NCI-H1105 treated with DMSO at 0.1 percent for 48 hours (cell line): ENCODE measurements around the gene PPP2R1A.

Source experiments
- DNase-seq: peaks from one replicate; lab custom pipeline; 2025; lab: John Stamatoyannopoulos, UW

PPP2R1A gene

DNA sequence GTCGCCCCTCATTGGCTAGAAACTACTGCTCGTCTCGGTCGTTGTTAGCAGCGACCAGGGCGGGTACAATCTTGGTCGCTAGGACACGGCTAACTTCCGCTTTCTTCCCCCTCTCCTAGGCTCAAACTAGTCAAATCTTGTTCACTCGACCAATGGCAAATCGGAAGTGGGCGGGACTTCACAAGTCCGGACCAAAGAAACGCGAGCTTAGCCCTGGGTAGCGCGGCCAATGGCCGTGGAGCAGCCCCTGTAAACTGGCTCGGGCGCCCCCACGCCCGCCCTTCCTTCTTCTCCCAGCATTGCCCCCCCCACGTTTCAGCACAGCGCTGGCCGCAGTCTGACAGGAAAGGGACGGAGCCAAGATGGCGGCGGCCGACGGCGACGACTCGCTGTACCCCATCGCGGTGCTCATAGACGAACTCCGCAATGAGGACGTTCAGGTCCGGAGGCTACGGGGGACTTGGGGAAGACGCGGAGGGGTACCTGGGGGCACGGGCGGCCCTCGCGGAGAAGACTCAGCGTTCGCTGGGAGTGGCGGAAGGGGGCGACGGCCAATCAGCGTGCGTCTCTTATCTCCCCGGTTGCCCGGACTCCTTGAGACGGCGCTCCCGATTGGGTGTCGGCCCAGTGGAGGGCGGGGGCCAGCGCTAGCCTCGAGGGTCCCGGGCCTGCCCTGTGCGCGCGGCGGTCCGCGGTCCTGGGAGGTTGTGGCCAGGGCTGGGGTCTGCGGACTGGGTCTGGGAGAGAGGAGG lies at the start of gene PPP2R1A:
TSS of gene PPP2R1A (plus strand) at position 318 of the 752 bp plus-strand sequence. CDS start at position 363, 45 bp downstream.
- peak; percentile 100 for DNase-seq

DNA sequence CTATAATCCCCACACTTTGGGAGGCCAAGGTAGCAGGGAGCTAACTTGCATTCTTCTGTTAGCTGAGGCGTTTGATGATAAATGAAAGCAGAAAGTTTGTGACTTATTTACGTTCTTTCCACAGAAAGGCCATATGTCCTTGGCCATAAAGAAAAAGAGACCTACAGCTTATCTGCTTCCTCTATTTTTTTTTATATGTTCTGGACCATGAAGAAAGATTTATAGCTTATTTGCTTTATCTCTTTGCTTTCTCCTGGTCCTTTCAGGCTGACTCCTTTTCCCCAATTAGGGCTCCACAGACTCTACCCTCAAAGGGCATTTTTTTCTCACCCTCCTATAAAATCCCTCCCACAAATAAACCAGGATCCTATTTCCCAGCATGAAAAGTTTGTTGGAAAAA lies 48.6 kb upstream of the PPP2R1A start:
- no peak for DNase-seq

DNA sequence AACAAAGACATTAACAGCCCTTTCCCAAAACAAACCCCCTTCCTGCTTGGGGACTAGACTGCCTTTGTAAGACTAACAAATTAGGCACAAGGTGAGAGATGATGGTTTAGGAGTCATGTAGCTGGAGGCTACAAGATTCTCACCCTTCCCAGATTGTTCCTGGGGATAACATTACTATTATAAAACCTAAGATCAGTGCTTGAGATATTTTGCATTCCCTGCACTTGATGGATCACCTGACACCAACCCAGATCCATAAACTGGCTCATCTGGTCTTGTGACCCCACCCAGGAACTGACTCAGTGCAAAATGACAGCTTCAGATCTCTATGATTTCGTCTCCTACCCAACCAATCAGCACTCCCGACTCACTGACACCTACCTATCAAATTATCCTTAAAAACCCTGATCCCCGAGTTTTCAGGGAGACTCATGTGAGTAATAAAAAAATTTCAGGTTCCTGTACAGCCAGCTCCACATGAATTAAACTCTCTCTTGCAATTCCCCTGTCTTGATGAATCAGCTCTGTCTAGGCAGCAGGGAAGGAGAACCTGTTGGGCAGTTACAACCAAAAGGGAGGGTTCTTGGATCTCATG lies 47.8 kb upstream of the PPP2R1A start:
- DNase-seq, result no peak

DNA sequence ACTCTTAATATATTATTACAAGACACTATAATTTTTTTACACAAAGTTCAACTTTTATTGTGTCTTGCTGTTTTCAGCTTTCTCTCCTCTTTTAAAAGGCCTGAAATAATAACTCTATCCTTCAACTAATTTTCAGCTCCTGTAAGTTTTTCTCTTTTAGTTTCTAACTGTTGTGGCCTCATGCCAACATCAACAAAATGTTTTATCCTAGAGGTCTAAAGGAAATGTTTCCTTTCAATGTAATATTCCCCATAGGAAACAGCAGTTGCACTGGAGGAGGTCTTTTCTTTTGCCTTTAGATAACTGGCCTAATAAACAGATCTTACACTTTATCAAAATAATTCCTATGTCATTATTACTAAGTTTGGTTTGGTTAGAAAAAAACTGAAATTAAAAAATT lies 41.6 kb upstream of the PPP2R1A start:
- no peak for DNase-seq

DNA sequence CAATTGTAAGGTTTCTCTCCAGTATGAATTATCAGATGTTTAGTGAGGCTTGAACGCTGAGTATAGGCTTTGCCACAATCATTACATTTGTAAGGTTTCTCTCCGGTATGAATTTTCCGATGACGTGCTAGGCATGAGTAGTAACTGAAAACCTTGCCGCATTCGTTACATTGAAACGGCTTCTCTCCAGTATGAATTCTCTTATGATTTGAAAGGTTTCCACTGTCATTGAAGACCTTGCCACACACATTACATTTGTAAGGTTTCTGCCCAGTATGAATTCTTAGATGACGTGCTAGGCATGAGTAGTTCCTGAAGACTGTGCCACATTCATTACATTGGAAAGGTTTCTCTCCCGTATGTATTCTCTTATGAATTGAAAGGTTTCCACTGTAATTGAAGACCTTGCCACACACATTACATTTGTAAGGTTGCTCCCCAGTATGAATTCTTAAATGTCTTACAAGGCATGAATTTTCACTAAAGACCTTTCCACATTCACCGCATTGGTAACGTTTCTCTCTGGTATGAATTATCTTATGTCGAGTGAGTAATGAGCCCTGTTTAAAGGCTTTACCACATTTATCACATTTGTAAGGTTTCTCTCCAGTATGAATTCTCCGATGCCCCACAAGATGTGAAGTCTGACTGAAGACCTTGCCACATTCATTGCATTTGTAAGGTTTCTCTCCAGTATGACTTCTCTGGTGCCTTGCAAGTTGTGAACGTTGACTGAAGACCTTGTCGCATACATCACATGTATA lies 34.1 kb upstream of the PPP2R1A start:
- DNase-seq, result no peak

DNA sequence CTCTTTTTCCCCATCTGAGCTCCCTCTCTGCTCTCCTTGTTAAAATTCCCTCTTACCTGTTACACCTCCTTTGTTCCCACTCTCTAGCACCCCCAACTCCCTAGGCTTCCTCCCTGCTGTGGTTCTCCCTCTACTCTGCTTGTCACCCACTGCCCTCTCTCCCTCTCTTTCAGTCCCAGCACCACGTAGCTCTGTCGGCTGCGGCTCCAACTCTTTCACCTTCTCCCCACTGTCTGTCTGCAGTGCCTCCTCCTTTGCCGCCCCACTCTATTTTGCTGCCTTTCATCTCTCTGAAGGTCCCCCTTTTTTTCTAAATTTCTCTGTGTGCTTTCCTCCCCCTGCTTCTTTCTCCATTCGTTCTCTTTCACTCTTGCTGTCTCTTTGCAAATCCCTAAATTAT lies 19.5 kb upstream of the PPP2R1A start:
- DNase-seq, result peak; percentile 27

DNA sequence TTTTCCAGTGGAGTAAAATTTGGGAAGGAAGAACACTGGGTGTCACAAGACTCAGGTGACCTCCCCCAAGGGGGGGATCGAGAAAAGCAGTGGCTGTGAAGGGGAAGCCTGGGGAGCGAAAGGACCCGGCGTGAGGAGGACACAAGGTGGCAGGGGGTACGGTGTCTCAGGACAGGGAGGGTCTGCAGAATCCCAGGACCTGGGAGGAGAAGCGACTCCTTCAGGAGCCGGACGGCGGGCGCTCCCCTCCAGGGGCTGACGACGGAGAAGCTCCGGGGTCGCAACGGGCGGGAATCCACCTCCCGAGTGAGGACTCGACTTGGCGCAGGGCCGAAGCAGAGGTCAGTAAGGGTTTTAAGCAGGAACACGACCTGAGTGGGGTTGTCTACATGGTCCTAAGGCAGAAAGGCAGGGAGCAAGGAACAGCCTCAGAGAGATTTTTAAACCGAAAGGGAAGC lies 19.0 kb upstream of the PPP2R1A start:
- peak; percentile 64 for DNase-seq

DNA sequence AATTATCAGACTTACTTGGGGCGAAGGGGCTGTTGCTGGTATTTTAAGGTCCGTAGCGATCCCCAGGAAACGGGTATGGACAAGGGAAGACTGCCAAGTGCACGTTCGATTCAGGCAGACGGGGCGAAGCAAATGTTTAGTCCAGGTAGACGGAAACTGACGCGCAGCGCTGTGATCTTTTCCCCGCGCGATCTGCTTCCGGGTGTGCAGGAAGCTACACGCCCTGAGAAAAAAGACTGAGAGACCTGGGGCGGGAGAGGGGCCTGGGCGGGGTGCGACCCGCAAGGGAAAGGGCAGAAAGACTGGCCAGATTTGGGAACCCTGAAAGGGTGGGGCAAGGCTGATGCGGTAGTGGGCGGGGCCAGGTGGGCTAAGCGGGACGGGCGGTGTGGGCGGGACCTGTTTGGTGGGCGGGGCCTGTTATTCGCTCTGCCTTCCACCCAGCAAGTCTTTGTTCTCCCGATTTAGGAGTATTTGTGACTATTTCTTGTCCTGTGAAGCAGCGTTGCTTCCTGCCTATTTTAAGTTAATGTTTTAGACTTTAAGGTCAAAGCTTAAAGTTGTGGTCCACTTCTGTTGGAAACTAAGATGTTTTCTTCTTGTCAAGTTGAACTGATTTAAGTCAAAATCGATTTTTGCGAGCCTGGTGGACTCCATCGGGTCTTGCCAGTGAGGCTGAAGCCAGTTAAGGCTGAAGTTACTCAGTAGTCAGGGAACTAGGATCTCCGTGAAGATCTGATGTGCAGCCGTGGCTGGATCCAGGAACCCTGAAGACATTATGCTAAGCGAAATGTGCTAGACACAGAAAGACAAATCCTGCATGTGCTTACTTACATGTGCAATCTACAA lies 18.3 kb upstream of the PPP2R1A start, which contains the start of gene ZNF836:
TSS of gene ZNF836 (minus strand) at position 301 of the 849 bp plus-strand sequence. CDS start 3,549 bp downstream, outside the sequence.
- DNase-seq, result peak; percentile 83

DNA sequence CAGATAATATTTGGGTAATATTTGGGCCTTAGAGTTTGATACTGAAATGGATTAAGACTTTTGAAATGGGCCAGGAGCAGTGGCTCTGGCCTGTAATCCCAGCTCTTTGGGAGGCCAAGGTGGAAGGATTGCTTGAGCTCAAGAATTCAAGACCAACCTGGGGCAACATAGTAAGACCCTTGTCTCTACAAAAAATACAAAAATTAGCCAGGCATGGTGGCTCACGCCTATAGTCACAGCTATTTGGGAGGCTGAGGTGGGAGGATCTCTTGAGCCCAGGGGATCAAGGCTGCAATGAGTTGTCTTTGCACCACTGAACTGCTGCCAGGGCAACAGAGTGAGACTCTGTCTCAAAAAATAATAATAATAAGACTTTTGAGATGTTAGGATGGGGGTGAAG lies 17.5 kb upstream of the PPP2R1A start:
- DNase-seq, result no peak

DNA sequence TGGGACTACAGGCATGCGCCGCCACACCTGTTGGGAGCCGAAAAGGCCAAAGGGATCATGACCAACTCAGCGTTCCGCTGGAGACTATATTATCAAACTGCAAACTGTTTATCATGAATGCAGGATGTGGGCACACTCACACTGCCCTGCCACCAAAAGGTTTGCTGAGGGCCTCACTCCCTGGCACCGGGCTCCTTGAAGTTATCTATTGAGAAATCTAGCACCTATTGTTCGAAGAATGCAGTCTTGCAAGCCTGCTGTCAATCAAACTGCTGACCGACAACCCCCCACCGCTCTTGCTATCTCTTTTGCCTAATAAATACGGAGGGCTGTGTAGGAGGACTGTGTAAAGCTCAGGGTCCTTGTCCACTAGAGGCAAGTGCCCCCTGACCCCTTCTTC lies 13.3 kb upstream of the PPP2R1A start:
- DNase-seq, result no peak

DNA sequence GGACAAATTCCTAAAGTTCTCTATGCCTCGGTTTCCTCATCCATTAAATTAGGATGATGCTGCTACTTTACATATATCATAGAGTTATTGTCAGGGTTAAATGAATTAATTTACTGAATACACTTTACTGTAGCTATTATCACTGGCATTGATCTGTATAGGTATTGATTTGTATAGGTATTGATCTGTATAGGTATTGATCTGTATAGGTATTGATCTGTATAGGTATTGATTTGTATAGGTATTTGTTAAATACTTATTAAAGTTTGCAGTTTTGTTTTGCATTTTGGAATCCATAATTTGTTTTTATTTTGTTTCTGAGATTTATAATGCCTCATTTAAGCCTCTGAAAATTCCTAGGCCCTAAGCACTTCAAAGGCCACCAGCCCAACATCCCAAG lies 2.4 kb upstream of the PPP2R1A start:
- no peak for DNase-seq

DNA sequence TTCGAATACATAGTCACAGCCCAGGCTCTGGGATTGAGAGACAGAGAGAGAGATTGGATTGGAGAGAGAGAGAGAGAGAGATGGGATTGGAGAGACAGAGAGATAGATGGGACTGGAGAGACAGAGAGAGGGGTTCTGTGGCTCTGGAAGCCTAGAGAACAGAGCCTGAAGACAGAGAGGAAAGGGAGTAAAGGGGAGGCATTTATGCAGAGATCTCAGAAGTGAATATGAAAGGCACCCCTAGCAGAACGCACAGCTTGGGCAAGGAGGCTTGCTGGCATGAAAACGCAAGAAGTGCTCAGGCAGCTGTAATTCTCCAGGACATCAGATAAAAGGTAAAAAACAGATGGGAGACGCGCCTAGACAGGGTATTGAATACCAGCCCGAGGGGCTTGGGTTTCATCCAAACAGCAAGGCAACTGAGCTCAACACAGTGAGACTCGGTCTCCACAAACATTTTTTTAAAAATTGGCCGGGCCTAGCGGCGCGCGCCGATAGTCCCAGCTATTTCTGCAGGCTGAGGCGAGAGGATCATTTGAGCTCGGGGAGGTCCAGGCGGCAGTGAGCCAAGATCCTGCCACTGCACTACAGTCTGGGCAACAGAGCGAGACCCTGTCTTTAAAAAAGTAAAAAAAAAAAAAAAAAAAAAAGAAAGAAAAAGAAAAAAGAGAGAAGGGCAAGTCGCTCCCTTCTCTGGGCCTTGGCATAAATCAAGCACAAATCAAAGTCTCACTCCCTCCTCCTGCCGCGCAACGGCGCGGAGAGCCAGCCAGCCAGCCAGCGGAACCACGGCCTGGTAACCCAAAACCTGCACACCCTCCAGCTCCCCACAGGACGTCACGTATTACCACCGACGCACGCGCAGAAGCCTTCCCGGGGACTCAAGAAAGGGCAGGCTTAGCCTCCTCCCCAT lies 774 bp upstream of the PPP2R1A start:
- no peak for DNase-seq

DNA sequence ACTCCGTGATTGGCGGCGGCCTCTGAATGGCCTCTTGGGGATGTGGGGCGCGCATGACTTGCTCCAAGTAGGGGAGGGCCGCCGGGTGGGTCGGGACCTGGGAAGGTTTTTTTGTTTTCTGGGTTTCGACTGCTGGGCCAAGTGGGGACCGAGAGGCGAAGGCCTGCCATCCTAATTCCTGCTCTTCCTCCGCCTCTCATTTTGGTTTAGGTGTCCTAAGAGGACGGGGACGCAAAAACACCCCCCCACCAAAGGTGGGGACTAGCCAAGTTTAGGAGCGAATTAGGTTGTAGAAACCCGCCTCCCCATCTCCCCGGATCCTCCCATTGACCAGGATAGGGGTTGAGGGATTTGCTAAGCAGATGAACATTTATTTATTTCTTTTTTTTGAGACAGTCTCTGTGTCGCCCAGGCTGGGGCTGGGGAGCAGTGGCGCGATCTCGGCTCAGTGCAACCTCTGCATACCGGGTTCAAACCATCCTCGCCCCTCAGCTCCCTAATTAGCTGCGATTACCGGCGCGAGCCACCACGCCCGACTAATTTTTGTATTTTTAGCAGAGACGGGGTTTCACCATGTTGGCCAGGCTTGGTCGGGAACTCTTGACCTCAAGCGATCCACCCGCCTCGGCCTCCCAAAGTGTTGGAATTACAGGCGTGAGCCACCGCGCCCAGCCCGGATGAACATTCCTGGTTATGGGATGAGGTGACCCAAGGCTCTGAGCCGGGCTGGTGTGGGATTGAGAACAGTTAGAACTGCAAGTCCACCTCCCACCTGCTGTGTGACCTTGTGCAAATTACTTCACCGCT lies 838 bp downstream of the PPP2R1A start:
- peak; percentile 28 for DNase-seq

DNA sequence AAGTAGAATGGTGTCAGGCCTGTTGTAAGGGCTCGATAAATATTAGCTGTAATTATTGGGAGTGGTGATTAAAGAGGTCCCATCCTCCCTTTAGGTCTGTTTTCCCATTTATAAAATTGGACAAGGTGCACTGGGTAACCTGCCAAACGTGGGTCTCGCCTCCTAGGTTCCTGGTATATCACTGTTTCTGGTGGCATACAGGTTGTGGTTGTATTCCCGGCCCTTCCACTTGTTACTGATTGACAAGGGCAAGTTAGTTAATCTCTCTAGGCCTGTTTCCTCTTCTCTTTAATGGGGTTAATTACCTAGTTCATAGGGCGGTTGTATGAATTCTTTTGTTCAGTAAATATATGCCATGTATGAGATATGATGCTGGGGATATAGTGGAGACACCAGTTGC lies 1.5 kb downstream of the PPP2R1A start:
- DNase-seq, result no peak

DNA sequence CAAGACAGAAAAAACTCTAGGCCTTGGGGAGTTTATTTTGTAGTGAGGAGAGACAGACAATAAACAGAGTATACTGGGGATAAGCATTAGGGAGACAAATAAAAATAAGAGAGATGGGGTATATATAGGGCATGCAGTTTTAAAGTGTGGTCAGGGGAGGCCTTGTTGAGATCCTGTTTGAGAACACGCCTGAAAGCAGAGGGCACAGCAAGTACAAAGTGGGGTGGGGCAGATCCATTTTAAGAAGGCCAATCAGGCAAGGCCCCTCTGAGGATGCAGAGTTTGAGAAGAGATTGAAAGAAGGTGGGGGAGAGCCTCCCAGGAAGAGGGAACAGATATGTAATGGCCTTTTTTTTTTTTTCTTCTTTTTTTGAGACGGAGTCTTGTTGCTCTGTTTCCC lies 2.1 kb downstream of the PPP2R1A start:
- DNase-seq, result no peak

DNA sequence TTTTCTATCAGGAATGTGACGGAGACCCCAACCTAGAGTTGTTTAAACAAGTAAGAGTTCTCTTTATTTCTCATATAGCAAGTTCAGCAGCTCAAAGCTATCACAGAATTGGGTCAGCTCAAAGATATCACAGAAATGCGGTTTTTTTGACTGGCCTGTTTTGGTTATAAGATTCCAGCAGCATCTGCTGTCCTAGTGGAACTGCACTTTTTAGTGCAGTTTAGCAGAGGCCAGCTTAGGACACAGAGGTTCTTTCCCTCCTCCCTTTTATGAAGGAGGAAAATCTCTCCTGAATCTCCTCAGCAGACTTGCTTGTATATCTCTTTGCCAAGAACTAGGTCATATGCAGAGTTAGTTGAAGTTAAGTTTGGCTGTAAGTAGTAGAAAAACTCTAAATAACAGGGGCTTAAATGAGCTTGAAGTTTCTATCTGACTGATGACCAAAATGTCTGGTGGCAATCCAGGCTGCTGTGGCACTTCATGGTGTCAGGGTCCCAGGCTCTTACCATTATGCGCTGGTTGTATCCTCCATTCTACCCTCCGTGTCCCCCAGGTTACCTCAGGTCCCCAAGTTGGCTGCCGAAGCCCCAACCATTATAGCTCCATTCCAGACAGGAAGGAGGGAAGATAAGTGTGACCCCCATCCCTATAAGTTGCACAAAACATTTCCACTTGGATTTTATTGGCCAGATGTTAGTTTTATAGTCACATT lies 6.6 kb downstream of the PPP2R1A start:
- no peak for DNase-seq

DNA sequence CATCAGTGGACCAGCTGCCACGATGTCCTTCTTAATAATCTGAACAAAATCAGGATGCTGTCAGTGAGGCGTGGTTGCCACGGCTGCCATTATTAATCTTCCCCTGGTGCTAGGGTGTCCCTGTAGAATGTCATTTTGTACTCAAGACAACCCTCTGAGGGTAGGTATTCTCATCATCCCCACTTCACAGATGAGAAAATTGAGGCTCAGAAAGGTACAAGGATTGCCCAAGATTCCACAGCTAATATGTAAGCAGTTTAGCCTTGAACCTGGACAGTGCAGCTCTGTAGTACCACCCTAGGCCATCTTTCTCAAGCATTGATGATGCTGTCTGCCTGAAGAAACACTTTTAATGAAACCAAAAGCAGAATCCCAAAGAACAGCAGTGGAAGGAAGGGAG lies 8.1 kb downstream of the PPP2R1A start:
- DNase-seq, result no peak

DNA sequence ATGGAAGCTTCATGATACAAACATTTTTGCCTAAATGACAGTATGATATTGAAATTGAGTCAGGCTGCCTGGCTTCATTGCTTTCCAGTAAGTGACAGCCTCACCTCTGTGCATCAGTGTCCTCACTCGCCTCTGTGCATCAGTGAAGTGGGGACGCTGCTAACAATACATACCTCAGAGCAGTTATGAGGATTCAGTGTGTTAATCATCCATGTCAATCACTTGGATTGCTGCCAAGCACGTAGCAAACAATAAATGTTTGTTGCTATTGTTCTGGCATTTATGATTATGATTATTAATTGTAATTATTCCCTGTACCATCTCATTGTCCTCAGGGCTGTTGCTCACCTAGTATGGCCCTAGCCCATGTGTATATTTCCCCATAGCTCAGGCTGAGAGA lies 8.8 kb downstream of the PPP2R1A start:
- no peak for DNase-seq

DNA sequence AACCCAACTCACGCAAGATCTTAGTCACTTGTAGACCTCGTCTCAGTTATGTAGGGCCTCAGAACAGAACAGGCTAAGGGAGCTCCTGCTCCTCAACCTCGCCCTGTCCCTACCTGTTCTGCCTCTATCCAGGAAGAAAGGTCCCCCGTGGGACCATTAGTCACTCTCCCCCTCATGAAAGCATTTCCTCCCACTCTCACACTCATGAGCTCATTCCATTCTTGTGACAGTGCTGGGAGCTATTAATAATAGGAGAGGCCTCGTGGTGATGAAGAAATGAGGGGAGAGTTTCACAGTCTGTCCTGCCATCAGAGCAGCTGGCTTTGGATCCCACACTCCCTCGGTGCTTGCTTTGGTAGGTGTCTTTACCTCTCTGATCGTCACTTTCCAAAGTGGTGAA lies 10.2 kb downstream of the PPP2R1A start:
- DNase-seq, result no peak
